HL-60 (cell line): ENCODE measurements around the gene IZUMO1.

Experiments used
- DNase-seq, 2 experiments: peaks; one replicate each; pipeline ENCODE4 v3.0.0-alpha.2; 2010 to 2020; ENCODE audit warnings: low read depth in 1 of 2, low spot score in 1 of 2
- H3K27ac ChIP-seq: fragments of 250-450 bp; sonication (Bioruptor Pico); replicated peaks from 2 replicates; pipeline ENCODE4 v1.5.1; 2020; ENCODE audit warnings: mild to moderate bottlenecking, moderate library complexity
- H3K27me3 ChIP-seq: fragments of 250-450 bp; sonication (Bioruptor Pico); 2 replicates; pipeline ENCODE4 v1.5.1; 2021; ENCODE audit warnings: mild to moderate bottlenecking, moderate library complexity; ENCODE audit not compliant: insufficient read depth, poor library complexity, severe bottlenecking
- H3K4me3 ChIP-seq: replicated peaks from 2 replicates; pipeline ENCODE4 v1.5.1; 2011; ENCODE audit warnings: mild to moderate bottlenecking, control low read depth, low read length; ENCODE audit not compliant: insufficient read depth
- CTCF ChIP-seq: IDR thresholded peaks from one replicate; pipeline ENCODE4 v1.5.1; 2011; ENCODE audit warnings: low read length, control low read depth, inconsistent platforms; ENCODE audit not compliant: insufficient read depth
- GABPA ChIP-seq: IDR thresholded peaks from 2 replicates; pipeline ENCODE4 v1.6.1; 2012; ENCODE audit warnings: low read depth
- POLR2AphosphoS5 ChIP-seq: IDR thresholded peaks from 2 replicates; pipeline ENCODE4 v1.6.1; 2012; ENCODE audit warnings: low read depth
- REST ChIP-seq: IDR thresholded peaks from 2 replicates; pipeline ENCODE4 v1.6.1; 2012; ENCODE audit warnings: low read depth; ENCODE audit not compliant: insufficient replicate concordance
- SPI1 ChIP-seq: IDR thresholded peaks from 2 replicates; pipeline ENCODE4 v1.6.1; 2012; ENCODE audit warnings: low read depth, mild to moderate bottlenecking, borderline replicate concordance

The IZUMO1 gene

GRCh38 chr19:48746110-48746509 is 599 bp downstream of the IZUMO1 start:
- TF ChIP-seq SPI1 (no peak), CTCF (no peak), GABPA (no peak), POLR2AphosphoS5 (no peak), REST (no peak)
- DNase-seq = no peak
- H3K27me3 ChIP-seq = peaks cover 6% of the 10 kb centered on the region
- no peak overlapping the region for H3K4me3 ChIP-seq
- no peak overlapping the region for H3K27ac ChIP-seq

- no peak overlapping the region for H3K4me3 ChIP-seq
- H3K27me3 ChIP-seq = peaks cover 3% of the 10 kb centered on the region
- H3K27ac ChIP-seq = no peak overlapping the region
- TF ChIP-seq REST = no peak
- no peak for TF ChIP-seq GABPA
- TF ChIP-seq POLR2AphosphoS5 = no peak
- TF ChIP-seq CTCF = no peak
- no peak for TF ChIP-seq SPI1
- DNase-seq = peak in 1 of 2 experiments; percentile 54
Observed at GRCh38 chr19:48745208-48745995, 1.3 kb downstream of the IZUMO1 start.

GRCh38 chr19:48742096-48742495 is 4.6 kb downstream of the IZUMO1 start:
- DNase-seq = no peak
- Histone ChIP-seq H3K27ac (no peak overlapping the region), H3K4me3 (no peak overlapping the region), H3K27me3 (peaks cover 8% of the 10 kb centered on the region)
- TF ChIP-seq GABPA (no peak), SPI1 (no peak), REST (no peak), POLR2AphosphoS5 (no peak), CTCF (no peak)
